Sigmoid colon (tissue), 4 donors: ENCODE results near the gene SRD5A1.

Experiments
- CTCF ChIP-seq, 4 experiments: fragments of 450-650 bp in 3 of 4; fragments of 200-600 bp in 1 of 4; IDR thresholded peaks; one replicate each; pipeline ENCODE4 v1.5.1; 2016 to 2019; ENCODE audit warnings: antibody characterized with exemption in 4 of 4, mild to moderate bottlenecking in 3 of 4, moderate library complexity in 2 of 4
- EP300 ChIP-seq, 4 donors: sonication (generic); formaldehyde crosslinking; IDR thresholded peaks; one replicate each; pipeline ENCODE4 v1.6.1; 2017; ENCODE audit warnings: antibody characterized with exemption in 4 of 4
- POLR2A ChIP-seq, 2 donors: fragments of 450-650 bp; IDR thresholded peaks; one replicate each; pipeline ENCODE4 v1.6.1; 2016; ENCODE audit warnings: antibody characterized with exemption in 2 of 2, mild to moderate bottlenecking in 2 of 2, moderate library complexity in 2 of 2

- TF ChIP-seq CTCF (IDR thresholded peaks at IDR 0.05) (no peak), POLR2A (IDR thresholded peaks at IDR 0.05) (no peak), EP300 (IDR thresholded peaks at IDR 0.05) (no peak)
Observed at GRCh38 chr5:6684075-6684474, 50.8 kb downstream of the SRD5A1 start.
